Thymus (tissue), 11 donors: ENCODE results near the gene SEPTIN1. TPM values are rescaled to one million over a fixed set of nuclear protein-coding genes. Genes with fewer than 3 reads are reported as not detected.

Source experiments
- DNase-seq, 9 donors: peaks; one replicate each; pipeline ENCODE4 v3.0.0-alpha.2; 2013; ENCODE audit warnings: low spot score in 9 of 9, low read depth in 6 of 9, missing footprints in 1 of 9
- H3K27ac ChIP-seq, 2 donors: one replicate each; pipeline ENCODE4 v1.5.1; 2013; ENCODE audit warnings: control low read depth in 1 of 2, low read depth in 1 of 2, low read length in 1 of 2, mild to moderate bottlenecking in 1 of 2, moderate library complexity in 1 of 2
- H3K27me3 ChIP-seq, 2 donors: one replicate each; pipeline ENCODE4 v1.5.1; 2013; ENCODE audit warnings: low read length in 1 of 2; ENCODE audit not compliant: control insufficient read depth in 2 of 2, insufficient read depth in 1 of 2
- H3K36me3 ChIP-seq, 2 donors: one replicate each; pipeline ENCODE4 v1.5.1; 2013; ENCODE audit warnings: low read length in 1 of 2, mild to moderate bottlenecking in 1 of 2, moderate library complexity in 1 of 2; ENCODE audit not compliant: control insufficient read depth in 2 of 2, insufficient read depth in 2 of 2
- H3K4me1 ChIP-seq, 2 donors: one replicate each; pipeline ENCODE4 v1.5.1; 2013; ENCODE audit warnings: low read length in 2 of 2; ENCODE audit not compliant: control insufficient read depth in 2 of 2, insufficient read depth in 2 of 2
- H3K4me3 ChIP-seq, 2 donors: one replicate each; pipeline ENCODE4 v1.5.1; 2013; ENCODE audit warnings: low read length in 2 of 2, control low read depth in 1 of 2, mild to moderate bottlenecking in 1 of 2
- H3K9me3 ChIP-seq, 2 donors: one replicate each; pipeline ENCODE4 v1.5.1; 2013; ENCODE audit warnings: low read length in 1 of 2, mild to moderate bottlenecking in 1 of 2; ENCODE audit not compliant: control insufficient read depth in 2 of 2, insufficient read depth in 1 of 2
- WGBS: extraction: QIAGEN DNeasy Blood & Tissue Kit; methylation state at CpG from one replicate; pipeline ENCODE4 v1.1.7; 2013; 5-methylcytosine and 5-hydroxymethylcytosine counted together
- polyA plus RNA-seq: library from polyadenylated mRNA; stranded (reverse); fragments of 200-250 nt; gene quantifications from one replicate; pipeline ENCODE4 v1.2.3, GENCODE V29; 2013
- total RNA-seq: library from RNA; stranded (reverse); fragments of 120-200 nt; gene quantifications from one replicate; pipeline ENCODE4 v1.2.4, GENCODE V29; 2013
- donor health status: healthy.

The SEPTIN1 gene
- total and polyA plus RNA-seq, 2 donors = 173 to 337 TPM

DNA sequence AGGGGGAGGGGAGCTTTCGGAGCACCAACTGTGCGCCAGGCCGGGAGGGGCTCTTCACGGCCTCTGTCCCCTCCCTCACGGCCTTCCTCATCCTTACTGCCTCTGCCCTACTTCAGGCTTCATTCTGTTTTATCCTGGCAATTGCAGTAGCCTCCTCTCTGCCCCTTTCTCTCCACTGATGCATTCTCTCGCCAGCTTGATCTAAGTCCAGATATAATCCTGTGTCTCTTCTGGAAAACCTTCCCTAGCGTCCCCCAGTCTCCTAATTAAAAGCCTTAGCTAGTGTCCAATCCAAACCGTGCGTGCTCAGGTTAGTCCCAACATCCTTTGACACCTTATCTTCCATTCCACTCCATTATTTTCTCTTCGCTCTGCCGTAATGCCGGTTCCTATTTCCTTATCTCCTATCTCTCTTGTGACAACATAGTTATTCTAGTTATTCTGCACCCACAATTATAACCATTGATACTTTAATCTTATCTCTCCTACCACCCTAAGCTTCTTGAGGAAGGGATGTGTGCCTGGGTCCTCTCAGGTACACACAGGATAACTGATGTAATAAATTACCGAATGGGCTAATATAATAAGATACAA lies 13.7 kb upstream of the SEPTIN1 start:
- H3K36me3 ChIP-seq = peaks cover 16 to 18% of the 10 kb centered on the region in 2 donors
- H3K4me1 ChIP-seq = peaks cover 25 to 54% of the 10 kb centered on the region in 2 donors
- peaks cover 0 to 15% of the 10 kb centered on the region in 2 donors for H3K27me3 ChIP-seq

DNA sequence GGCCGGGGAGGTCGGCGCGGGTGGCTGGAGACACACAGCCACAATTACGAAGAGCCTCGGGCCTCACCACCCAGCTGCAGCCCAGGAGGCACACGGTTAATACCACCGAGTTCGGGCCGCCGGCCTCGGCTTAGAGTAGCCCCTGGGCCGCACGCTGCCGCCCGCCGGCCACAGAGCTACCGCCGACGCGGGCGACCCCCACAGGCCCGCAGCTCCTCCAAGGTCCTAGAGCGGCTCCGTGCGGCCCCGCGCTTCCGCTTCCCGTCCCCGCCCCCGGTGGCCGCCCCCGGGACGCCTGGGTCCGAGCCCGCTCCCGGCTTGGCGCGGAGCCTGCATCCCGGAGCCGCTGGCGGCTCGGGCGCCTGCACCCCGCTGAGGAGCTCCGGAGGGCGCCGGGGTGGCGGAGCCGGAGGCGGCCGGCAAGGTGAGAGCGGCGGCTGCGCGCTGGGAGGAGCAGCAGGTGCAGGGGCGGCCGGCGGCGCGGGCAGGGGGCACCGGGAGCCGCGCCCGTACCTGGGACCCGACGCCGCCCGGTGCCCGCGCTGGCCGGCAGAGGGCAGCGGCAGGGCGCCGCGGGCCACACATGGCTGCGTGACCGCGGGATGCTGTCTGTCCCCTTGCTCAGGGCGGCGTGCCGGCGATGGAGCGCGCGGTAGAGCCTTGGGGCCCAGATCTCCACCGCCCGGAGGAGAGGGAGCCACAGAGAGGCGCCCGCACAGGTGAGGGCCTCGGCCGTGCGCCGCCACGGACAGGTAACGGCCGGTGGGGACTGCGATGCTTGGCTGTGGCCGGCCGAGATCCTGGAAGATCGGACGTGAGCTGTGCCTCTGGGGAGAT lies 13.0 kb upstream of the SEPTIN1 start, which contains the start of gene ZNF48:
Gene ZNF48, plus strand, starts transcription at position 266 of the 837 bp plus-strand sequence. Its CDS starts 375 bp downstream, at position 641.
- DNase-seq = peak in 3 of 9 donors; percentile 65 to 80 (median 66)
- Histone ChIP-seq H3K4me1 (peaks cover 22 to 49% of the 10 kb centered on the region in 2 donors), H3K9me3 (peaks cover 0 to 4% of the 10 kb centered on the region in 2 donors), H3K27ac (peak within 1 kb of the TSS; percentile 59 to 85), H3K4me3 (peak within 1 kb of the TSS; percentile 92 to 99), H3K27me3 (peaks cover 0 to 9% of the 10 kb centered on the region in 2 donors), H3K36me3 (peaks cover 16 to 18% of the 10 kb centered on the region in 2 donors)
- WGBS = under 1% methylated on average over 103 of the region's 103 CpGs

More for the DNA sequence above, 13.7 kb upstream of the SEPTIN1 start:
- DNase-seq = peak in 1 of 9 donors; percentile 26
- Histone ChIP-seq H3K4me3 (peak overlapping the region; percentile 78 to 99), H3K9me3 (peaks cover 0 to 4% of the 10 kb centered on the region in 2 donors), H3K27ac (no peak overlapping the region)
- WGBS = 40% methylated on average over 13 of the region's 13 CpGs

DNA sequence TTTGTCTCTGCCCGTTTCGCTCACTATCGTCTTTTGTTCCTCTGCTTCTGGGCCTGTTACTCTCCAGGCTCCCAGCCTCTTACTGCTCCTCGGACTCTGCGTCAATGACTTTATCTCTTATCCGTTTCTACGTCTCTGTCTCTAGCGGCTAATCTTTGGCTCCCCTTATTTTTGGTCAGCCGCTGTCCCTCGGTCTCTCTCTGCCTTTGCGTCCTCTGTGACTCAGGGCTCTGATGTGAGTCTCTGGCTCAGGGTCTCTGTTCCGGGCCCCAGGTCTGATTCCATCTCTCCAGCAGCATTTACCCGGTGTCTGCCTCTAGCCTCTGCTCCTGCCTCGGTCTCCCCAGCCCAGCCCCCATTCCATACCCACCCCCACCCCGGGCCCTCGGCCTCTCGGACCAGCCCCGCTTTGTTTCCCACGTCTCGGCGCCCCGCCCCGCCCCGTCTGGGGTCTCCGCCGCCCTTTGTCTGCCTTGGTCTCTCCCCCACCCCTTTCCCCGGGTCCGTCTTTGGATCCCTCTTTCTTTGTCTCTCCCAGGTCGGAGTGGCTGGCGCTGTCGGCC lies 12.3 kb upstream of the SEPTIN1 start:
- H3K36me3 ChIP-seq = peaks cover 16 to 18% of the 10 kb centered on the region in 2 donors
- H3K9me3 ChIP-seq = peaks cover 0 to 4% of the 10 kb centered on the region in 2 donors

DNA sequence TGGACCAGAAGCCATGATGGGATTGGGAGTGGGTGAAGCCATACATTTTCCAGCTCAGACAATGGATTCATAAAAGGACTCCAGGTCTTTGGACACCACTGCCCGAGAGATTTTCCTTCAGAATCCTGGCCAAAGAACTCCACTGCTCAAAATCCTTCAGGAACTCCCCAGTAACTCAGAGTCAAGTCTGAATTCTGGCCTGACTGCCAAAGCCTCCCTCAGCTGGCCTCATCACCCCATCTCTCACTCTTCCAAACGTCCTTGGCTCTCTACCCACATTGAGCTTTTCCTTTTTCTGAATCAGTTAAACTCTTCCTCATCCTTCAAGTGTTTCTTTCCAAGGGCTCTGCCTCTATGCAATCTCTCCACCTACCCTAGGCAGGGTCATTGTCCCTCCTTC lies 1.2 kb upstream of the SEPTIN1 start:
- peaks cover 33 to 54% of the 10 kb centered on the region in 2 donors for H3K4me1 ChIP-seq
- 90% methylated on average over 2 of the region's 2 CpGs for WGBS
- no peaks in the 10 kb centered on the region for H3K27me3 ChIP-seq
- H3K36me3 ChIP-seq = peaks cover 0 to 10% of the 10 kb centered on the region in 2 donors
- H3K27ac ChIP-seq = peak overlapping the region; percentile 97 to 100
- DNase-seq = no peak
- H3K9me3 ChIP-seq = peaks cover under 1 to 7% of the 10 kb centered on the region in 2 donors
- no peak overlapping the region for H3K4me3 ChIP-seq

More for the DNA sequence above, 12.3 kb upstream of the SEPTIN1 start:
- Histone ChIP-seq H3K4me1 (peaks cover 17 to 42% of the 10 kb centered on the region in 2 donors), H3K4me3 (peak overlapping the region; percentile 92 to 99), H3K27ac (peak overlapping the region; percentile 59 to 85), H3K27me3 (peaks cover 0 to 2% of the 10 kb centered on the region in 2 donors)
- DNase-seq = peak in 1 of 9 donors; percentile 58
- 24% methylated on average over 31 of the region's 31 CpGs for WGBS

GRCh38 chr16:30381291-30382041 lies 895 bp downstream of the SEPTIN1 start:
- peaks cover 2 to 7% of the 10 kb centered on the region in 2 donors for H3K9me3 ChIP-seq
- WGBS = 92% methylated on average over 13 of the region's 13 CpGs
- peak overlapping the region; percentile 97 to 100 for H3K27ac ChIP-seq
- peak in 1 of 9 donors; percentile 41 for DNase-seq
- H3K4me1 ChIP-seq = peaks cover 40 to 72% of the 10 kb centered on the region in 2 donors
- H3K4me3 ChIP-seq = peak overlapping the region; percentile 71 to 74
- H3K27me3 ChIP-seq = no peaks in the 10 kb centered on the region
- H3K36me3 ChIP-seq = peaks cover 0 to 10% of the 10 kb centered on the region in 2 donors

DNA sequence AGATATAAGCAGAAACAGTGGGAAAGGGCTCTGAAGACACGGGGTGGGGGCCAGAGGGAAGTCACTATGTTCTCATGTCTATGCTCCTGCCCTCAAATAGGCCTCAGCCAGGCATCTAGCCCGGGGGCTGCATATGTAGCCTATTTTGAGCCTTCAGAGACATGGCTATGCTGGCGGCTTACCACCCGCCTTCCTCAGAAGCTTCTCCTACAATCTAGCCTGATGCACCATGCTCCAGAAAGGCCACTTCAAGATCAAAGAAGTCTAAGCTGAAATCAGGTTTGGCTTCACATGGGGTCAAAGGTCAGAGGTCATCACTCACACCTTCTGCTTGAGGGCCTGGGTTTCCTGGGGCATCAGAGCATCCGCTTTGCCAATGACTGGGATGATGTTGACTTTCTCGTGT lies 1.6 kb downstream of the SEPTIN1 start:
- Histone ChIP-seq H3K4me1 (peaks cover 40 to 72% of the 10 kb centered on the region in 2 donors), H3K27ac (peak overlapping the region; percentile 46 to 100), H3K27me3 (no peaks in the 10 kb centered on the region), H3K4me3 (peak overlapping the region in 1 of 2 donors; percentile 71), H3K9me3 (peaks cover 2 to 7% of the 10 kb centered on the region in 2 donors), H3K36me3 (peaks cover 0 to 13% of the 10 kb centered on the region in 2 donors)
- WGBS = 92% methylated on average over 6 of the region's 6 CpGs
- DNase-seq = peak in 1 of 9 donors; percentile 42

- H3K27me3 ChIP-seq = no peaks in the 10 kb centered on the region
- H3K36me3 ChIP-seq = peaks cover 0 to 13% of the 10 kb centered on the region in 2 donors
- H3K4me1 ChIP-seq = peaks cover 40 to 72% of the 10 kb centered on the region in 2 donors
- H3K27ac ChIP-seq = peak overlapping the region; percentile 47 to 100
- H3K4me3 ChIP-seq = no peak overlapping the region
- DNase-seq = no peak
- H3K9me3 ChIP-seq = peaks cover 2 to 7% of the 10 kb centered on the region in 2 donors
- WGBS = 96% methylated on average over 4 of the region's 4 CpGs
Measured at GRCh38 chr16:30380072-30380802, 2.1 kb downstream of the SEPTIN1 start.
